ENCODE data around the gene CLIC2. TPM values are rescaled to one million over a fixed set of nuclear protein-coding genes. Genes with fewer than 3 reads are reported as not detected.
A peak's percentile ranks its signal among the peaks of the same experiment; 100 is the strongest.
"Not testable (repeated sequence)": the region's sequence is repeated elsewhere in the genome, so short reads cannot be mapped to it uniquely, and the experiment has no call there.

CLIC2 gene
- total and polyA plus RNA-seq, 10 of the 15 experiments (the other 5 are each of a cell fraction or from before 2014, with no cell fraction given), result 18.4 to 41.0 (median 21.1) TPM

GRCh38 chrX:155349448-155349847 is 15.0 kb upstream of the CLIC2 start:
- WGBS (ENCODE audit: insufficient coverage, insufficient replicate concordance, low lambda C conversion rate, missing lambda C conversion rate), result no CpG with 5 or more reads among the region's 4 CpGs
- H3K4me1 ChIP-seq (ENCODE audit: control insufficient read depth, insufficient read depth, low read length); ATAC-seq; in situ Hi-C loops (cut with MboI); FAIRE-seq; H3K9me3 ChIP-seq (replicated peaks; ENCODE audit: control insufficient read depth, insufficient read depth, low read length); H3K27ac ChIP-seq (ENCODE audit: control insufficient read depth, insufficient read depth); CTCF ChIA-PET; DNase-seq (ENCODE audit: low read depth, low spot score); H4K20me1 ChIP-seq (ENCODE audit: control insufficient read depth, insufficient read depth); H3K27me3 ChIP-seq (replicated peaks in 1 of 2; ENCODE audit: control insufficient read depth in 2 of 2, insufficient read depth in 2 of 2, low read length in 1 of 2); POLR2A ChIA-PET; H3K9ac ChIP-seq (ENCODE audit: control insufficient read depth, insufficient read depth, low read length); H2AFZ ChIP-seq (ENCODE audit: control insufficient read depth, low read depth, low read length); H3K4me3 ChIP-seq; RAD21 ChIA-PET (ENCODE audit: unreplicated experiment); intact Hi-C loops (cut with micrococcal nuclease; ENCODE audit: unreplicated experiment); H3K4me2 ChIP-seq (ENCODE audit: control insufficient read depth, insufficient read depth); H3K36me3 ChIP-seq (ENCODE audit: control insufficient read depth in 2 of 2, insufficient read depth in 2 of 2, low read length in 1 of 2); BruUV-seq (replicated peaks); H3K79me2 ChIP-seq (ENCODE audit: control insufficient read depth, insufficient read depth, low read length); SMC1A ChIA-PET (ENCODE audit: uncharacterized antibody, unreplicated experiment): not testable (repeated sequence)

- H3K4me3 ChIP-seq; H3K36me3 ChIP-seq (ENCODE audit: control insufficient read depth in 2 of 2, insufficient read depth in 2 of 2, low read length in 1 of 2); BruUV-seq (replicated peaks); RAD21 ChIA-PET (ENCODE audit: unreplicated experiment); H3K4me1 ChIP-seq (ENCODE audit: control insufficient read depth, insufficient read depth, low read length); H3K9ac ChIP-seq (ENCODE audit: control insufficient read depth, insufficient read depth, low read length); POLR2A ChIA-PET; CTCF ChIA-PET; intact Hi-C loops (cut with micrococcal nuclease; ENCODE audit: unreplicated experiment); ATAC-seq; H3K79me2 ChIP-seq (ENCODE audit: control insufficient read depth, insufficient read depth, low read length); H4K20me1 ChIP-seq (ENCODE audit: control insufficient read depth, insufficient read depth); FAIRE-seq; H3K9me3 ChIP-seq (replicated peaks; ENCODE audit: control insufficient read depth, insufficient read depth, low read length); H3K4me2 ChIP-seq (ENCODE audit: control insufficient read depth, insufficient read depth); H2AFZ ChIP-seq (ENCODE audit: control insufficient read depth, low read depth, low read length); in situ Hi-C loops (cut with MboI); DNase-seq (ENCODE audit: low read depth, low spot score); H3K27me3 ChIP-seq (replicated peaks in 1 of 2; ENCODE audit: control insufficient read depth in 2 of 2, insufficient read depth in 2 of 2, low read length in 1 of 2); H3K27ac ChIP-seq (ENCODE audit: control insufficient read depth, insufficient read depth); SMC1A ChIA-PET (ENCODE audit: uncharacterized antibody, unreplicated experiment): not testable (repeated sequence)
- WGBS (ENCODE audit: insufficient coverage, insufficient replicate concordance, low lambda C conversion rate, missing lambda C conversion rate), result no CpG with 5 or more reads among the region's 1 CpG
Measured at GRCh38 chrX:155345689-155346088, 11.3 kb upstream of the CLIC2 start.

DNA sequence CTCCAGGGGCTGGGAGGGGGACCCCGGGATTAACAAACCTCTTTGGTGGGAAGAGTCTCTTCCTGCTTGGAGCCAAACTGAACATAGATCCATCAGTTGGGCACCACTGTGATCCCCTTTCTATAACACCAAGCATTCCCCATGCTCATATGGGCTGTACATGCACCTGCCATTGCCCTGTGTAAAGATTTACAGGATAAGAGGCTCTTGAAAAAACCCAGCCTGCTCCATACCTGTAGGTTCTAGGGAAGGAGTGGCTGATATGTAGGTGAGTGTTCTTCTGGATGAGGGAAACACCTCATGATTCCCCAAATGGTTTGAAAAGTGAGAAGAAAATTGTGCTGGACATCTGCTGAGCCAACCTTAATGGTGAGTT is 911 bp upstream of the CLIC2 start:
- Histone ChIP-seq H2AFZ (ENCODE audit: control insufficient read depth, low read depth, low read length) (peak overlapping the region; percentile 31; the same call in 1 of the 2 replicates), H3K4me2 (ENCODE audit: control insufficient read depth, insufficient read depth) (peak overlapping the region; percentile 8; the same call in 1 of the 2 replicates)
- H3K79me2 ChIP-seq (ENCODE audit: control insufficient read depth, insufficient read depth, low read length); H3K27me3 ChIP-seq (replicated peaks in 1 of 2; ENCODE audit: control insufficient read depth in 2 of 2, insufficient read depth in 2 of 2, low read length in 1 of 2); H3K4me3 ChIP-seq; SMC1A ChIA-PET (ENCODE audit: uncharacterized antibody, unreplicated experiment); FAIRE-seq; H3K9me3 ChIP-seq (replicated peaks; ENCODE audit: control insufficient read depth, insufficient read depth, low read length); in situ Hi-C loops (cut with MboI); POLR2A ChIA-PET; H3K27ac ChIP-seq (ENCODE audit: control insufficient read depth, insufficient read depth); H3K4me1 ChIP-seq (ENCODE audit: control insufficient read depth, insufficient read depth, low read length); H3K36me3 ChIP-seq (ENCODE audit: control insufficient read depth in 2 of 2, insufficient read depth in 2 of 2, low read length in 1 of 2); intact Hi-C loops (cut with micrococcal nuclease; ENCODE audit: unreplicated experiment); H3K9ac ChIP-seq (ENCODE audit: control insufficient read depth, insufficient read depth, low read length); RAD21 ChIA-PET (ENCODE audit: unreplicated experiment); H4K20me1 ChIP-seq (ENCODE audit: control insufficient read depth, insufficient read depth); DNase-seq (ENCODE audit: low read depth, low spot score); CTCF ChIA-PET; BruUV-seq (replicated peaks): not testable (repeated sequence)
- ATAC-seq, result peak; percentile 18
- 0% methylated on average over 1 of the region's 1 CpG for WGBS (ENCODE audit: insufficient coverage, insufficient replicate concordance, low lambda C conversion rate, missing lambda C conversion rate)
